ENCODE measurements around the gene PRMT7. TPM values are rescaled to one million over a fixed set of nuclear protein-coding genes. Genes with fewer than 3 reads are reported as not detected.

The PRMT7 gene
- polyA plus RNA-seq, 1 donor (not counting 4 experiments of a cell fraction or from before 2014, with no cell fraction given): 27.4 TPM

DNA sequence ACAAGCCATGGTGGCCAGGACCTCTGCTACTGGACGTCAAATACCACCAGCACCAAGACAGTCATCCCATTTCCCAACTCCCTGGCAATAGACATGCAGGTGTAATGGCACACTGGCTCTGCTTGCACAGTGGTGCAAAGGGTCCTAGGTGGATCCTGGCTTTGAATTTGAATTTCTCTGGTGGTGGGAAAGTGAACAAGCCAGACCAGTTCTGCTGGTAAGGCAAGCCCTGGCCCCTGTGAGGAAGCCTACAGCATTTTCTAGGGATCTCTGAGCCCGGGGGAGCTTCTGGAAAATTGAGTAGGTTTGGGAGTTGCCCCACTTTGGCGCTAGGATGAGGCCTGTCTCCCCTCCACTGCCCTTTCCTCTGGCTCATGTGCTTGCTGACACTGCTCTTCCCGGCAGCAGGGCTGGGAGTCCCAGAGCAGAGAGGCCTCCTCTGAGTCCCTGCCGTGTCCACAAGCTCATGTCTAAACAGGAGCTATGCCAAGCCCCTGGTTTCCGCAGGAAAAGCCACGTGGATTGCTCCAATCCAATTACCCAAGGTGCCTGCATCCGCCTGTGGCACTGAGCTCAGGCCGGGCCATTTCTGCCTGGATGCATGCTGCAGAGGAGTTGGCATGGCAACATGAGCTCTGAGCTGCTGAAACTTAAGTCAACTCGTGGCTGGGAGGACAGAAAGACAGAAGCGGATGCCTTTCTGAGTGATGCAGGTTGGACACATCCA lies 67.0 kb downstream of the PRMT7 start:
- H3K9me3 ChIP-seq (ENCODE audit: control insufficient read depth, low read depth, low read length): no peaks in the 10 kb centered on the region
- no peak for TF ChIP-seq EZH2 (IDR thresholded peaks at IDR 0.05; ENCODE audit: low read length)
- TF ChIP-seq, protein P1, sequence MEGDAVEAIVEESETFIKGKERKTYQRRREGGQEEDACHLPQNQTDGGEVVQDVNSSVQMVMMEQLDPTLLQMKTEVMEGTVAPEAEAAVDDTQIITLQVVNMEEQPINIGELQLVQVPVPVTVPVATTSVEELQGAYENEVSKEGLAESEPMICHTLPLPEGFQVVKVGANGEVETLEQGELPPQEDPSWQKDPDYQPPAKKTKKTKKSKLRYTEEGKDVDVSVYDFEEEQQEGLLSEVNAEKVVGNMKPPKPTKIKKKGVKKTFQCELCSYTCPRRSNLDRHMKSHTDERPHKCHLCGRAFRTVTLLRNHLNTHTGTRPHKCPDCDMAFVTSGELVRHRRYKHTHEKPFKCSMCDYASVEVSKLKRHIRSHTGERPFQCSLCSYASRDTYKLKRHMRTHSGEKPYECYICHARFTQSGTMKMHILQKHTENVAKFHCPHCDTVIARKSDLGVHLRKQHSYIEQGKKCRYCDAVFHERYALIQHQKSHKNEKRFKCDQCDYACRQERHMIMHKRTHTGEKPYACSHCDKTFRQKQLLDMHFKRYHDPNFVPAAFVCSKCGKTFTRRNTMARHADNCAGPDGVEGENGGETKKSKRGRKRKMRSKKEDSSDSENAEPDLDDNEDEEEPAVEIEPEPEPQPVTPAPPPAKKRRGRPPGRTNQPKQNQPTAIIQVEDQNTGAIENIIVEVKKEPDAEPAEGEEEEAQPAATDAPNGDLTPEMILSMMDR (optimal IDR thresholded peaks at IDR 0.05 in 1 of 3, IDR thresholded peaks at IDR 0.05 in 1 of 3, conservative IDR thresholded peaks at IDR 0.05 in 1 of 3; ENCODE audit: extremely low read depth in 1 of 3, insufficient read depth in 2 of 3, low read length in 3 of 3): no peak
- FAIRE-seq (no peak), DNase-seq (ENCODE audit: low read depth, low spot score) (no peak)
- H3K9ac ChIP-seq (ENCODE audit: control insufficient read depth, extremely low read depth, insufficient read depth, low read length): no peak overlapping the region
- H3K9me1 ChIP-seq (ENCODE audit: control insufficient read depth, extremely low read depth, insufficient read depth, low read length): no peaks in the 10 kb centered on the region
- H2AFZ ChIP-seq (ENCODE audit: control insufficient read depth, low read length): no peak overlapping the region
- H3K27ac ChIP-seq (ENCODE audit: control insufficient read depth, insufficient read depth, low read length): no peak overlapping the region
- H3K4me3 ChIP-seq (ENCODE audit: control insufficient read depth in 2 of 3, extremely low read depth in 1 of 3, insufficient read depth in 2 of 3, low read depth in 1 of 3, low read length in 3 of 3): no peak overlapping the region
- peaks cover 19% of the 10 kb centered on the region for H3K27me3 ChIP-seq (ENCODE audit: control insufficient read depth, extremely low read depth, insufficient read depth, low read length)
- H4K20me1 ChIP-seq (ENCODE audit: control insufficient read depth, extremely low read depth, insufficient read depth, low read length): no peaks in the 10 kb centered on the region
- H3K4me2 ChIP-seq (ENCODE audit: control insufficient read depth, extremely low read depth, insufficient read depth, low read depth, low read length): no peak overlapping the region
- no peaks in the 10 kb centered on the region for H3K36me3 ChIP-seq (ENCODE audit: control insufficient read depth in 2 of 2, extremely low read depth in 1 of 2, insufficient read depth in 2 of 2, low read length in 2 of 2)
- no peaks in the 10 kb centered on the region for H3K4me1 ChIP-seq (ENCODE audit: control insufficient read depth, extremely low read depth, insufficient read depth, low read length)
- dilution Hi-C loops (cut with MboI; ENCODE audit: extremely low pct_ligation_motif_present, low sequenced_read_pairs): no loop called here
- H3K79me2 ChIP-seq (ENCODE audit: control insufficient read depth, insufficient read depth, low read length): no peaks in the 10 kb centered on the region

DNA sequence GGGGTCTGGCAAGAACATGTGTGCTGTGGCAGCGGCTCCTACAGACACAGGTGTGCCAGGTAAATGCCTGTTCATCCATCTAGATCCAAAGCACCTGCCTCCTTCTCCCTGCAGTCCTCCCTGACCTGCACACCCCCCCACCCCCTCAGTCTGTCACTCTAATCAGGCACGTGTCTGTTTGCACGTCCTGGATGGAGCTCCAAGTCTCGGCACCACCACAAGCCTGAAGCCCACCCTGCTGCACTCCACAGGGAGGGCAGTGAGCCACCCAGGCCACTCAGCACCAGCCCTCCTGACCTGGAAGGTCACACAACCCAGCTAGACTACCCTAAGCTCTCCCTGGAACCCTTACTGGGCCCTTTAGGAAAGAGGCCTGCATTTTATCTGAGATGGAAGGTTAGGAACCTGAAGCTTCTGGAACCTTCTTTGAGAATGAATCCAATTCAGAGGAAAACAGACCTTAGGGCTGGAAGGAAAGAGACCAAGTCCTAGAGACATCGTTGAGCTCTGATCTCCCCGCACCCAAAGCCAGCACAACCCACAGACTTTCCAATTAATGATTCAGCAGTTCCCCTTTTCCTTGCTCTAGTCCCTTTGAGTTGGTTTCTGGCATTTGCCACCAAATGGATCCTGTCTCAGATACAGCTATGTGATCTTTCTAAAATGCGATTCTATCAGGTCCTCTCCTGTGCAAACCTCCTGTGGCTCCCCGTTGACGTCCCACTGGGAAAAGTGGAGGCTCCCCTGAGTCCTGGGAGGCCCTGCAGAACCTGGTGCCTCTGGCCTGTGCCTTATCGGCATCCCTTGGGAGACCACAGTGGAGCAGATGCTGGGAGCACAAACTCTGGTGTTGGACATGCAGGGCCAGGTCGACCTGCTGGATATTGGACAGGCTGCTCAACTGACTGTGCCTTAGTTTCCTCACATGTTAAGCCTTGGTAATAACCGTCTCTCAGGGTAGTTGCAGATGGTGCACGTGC lies 67.9 kb downstream of the PRMT7 start:
- Histone ChIP-seq H3K27ac (ENCODE audit: control insufficient read depth, insufficient read depth, low read length) (no peak overlapping the region), H3K9me1 (ENCODE audit: control insufficient read depth, extremely low read depth, insufficient read depth, low read length) (no peaks in the 10 kb centered on the region), H2AFZ (ENCODE audit: control insufficient read depth, low read length) (no peak overlapping the region), H4K20me1 (ENCODE audit: control insufficient read depth, extremely low read depth, insufficient read depth, low read length) (no peaks in the 10 kb centered on the region), H3K36me3 (ENCODE audit: control insufficient read depth in 2 of 2, extremely low read depth in 1 of 2, insufficient read depth in 2 of 2, low read length in 2 of 2) (no peaks in the 10 kb centered on the region), H3K9ac (ENCODE audit: control insufficient read depth, extremely low read depth, insufficient read depth, low read length) (no peak overlapping the region), H3K79me2 (ENCODE audit: control insufficient read depth, insufficient read depth, low read length) (no peaks in the 10 kb centered on the region), H3K4me3 (ENCODE audit: control insufficient read depth in 2 of 3, extremely low read depth in 1 of 3, insufficient read depth in 2 of 3, low read depth in 1 of 3, low read length in 3 of 3) (no peak overlapping the region), H3K9me3 (ENCODE audit: control insufficient read depth, low read depth, low read length) (no peaks in the 10 kb centered on the region), H3K4me1 (ENCODE audit: control insufficient read depth, extremely low read depth, insufficient read depth, low read length) (no peaks in the 10 kb centered on the region), H3K4me2 (ENCODE audit: control insufficient read depth, extremely low read depth, insufficient read depth, low read depth, low read length) (no peak overlapping the region), H3K27me3 (ENCODE audit: control insufficient read depth, extremely low read depth, insufficient read depth, low read length) (peaks cover 12% of the 10 kb centered on the region)
- dilution Hi-C loops (cut with MboI; ENCODE audit: extremely low pct_ligation_motif_present, low sequenced_read_pairs): no loop called here
- FAIRE-seq (no peak), DNase-seq (ENCODE audit: low read depth, low spot score) (no peak)
- TF ChIP-seq, protein P1 (optimal IDR thresholded peaks at IDR 0.05 in 1 of 3, IDR thresholded peaks at IDR 0.05 in 1 of 3, conservative IDR thresholded peaks at IDR 0.05 in 1 of 3; ENCODE audit: extremely low read depth in 1 of 3, insufficient read depth in 2 of 3, low read length in 3 of 3): no peak
- TF ChIP-seq EZH2 (IDR thresholded peaks at IDR 0.05; ENCODE audit: low read length): no peak

All from keratinocyte (primary cell).